HEK293T (cell line): ENCODE data around the gene SLC7A6.

Source experiments
- BHLHE40 ChIP-seq: fragments of 450-650 bp; IDR thresholded peaks from 2 replicates; pipeline ENCODE4 v1.6.1; 2016; ENCODE audit warnings: mild to moderate bottlenecking, moderate library complexity, borderline replicate concordance
- CTBP1 ChIP-seq: fragments of 450-650 bp; IDR thresholded peaks from 2 replicates; pipeline ENCODE4 v1.6.1; 2016; ENCODE audit warnings: borderline replicate concordance
- ELF4 ChIP-seq: fragments of 450-650 bp; IDR thresholded peaks from 2 replicates; pipeline ENCODE4 v1.6.1; 2017; ENCODE audit warnings: antibody characterized with exemption
- FOXA1 ChIP-seq: fragments of 450-650 bp; IDR thresholded peaks from 2 replicates; pipeline ENCODE4 v1.6.1; 2016; ENCODE audit warnings: mild to moderate bottlenecking
- FOXM1 ChIP-seq: fragments of 450-650 bp; IDR thresholded peaks from 2 replicates; pipeline ENCODE4 v1.6.1; 2017; ENCODE audit warnings: mild to moderate bottlenecking, borderline replicate concordance
- HDGF ChIP-seq: fragments of 450-650 bp; IDR thresholded peaks from 2 replicates; pipeline ENCODE4 v1.6.1; 2017; ENCODE audit warnings: antibody characterized with exemption, borderline replicate concordance
- L3MBTL2 ChIP-seq: fragments of 450-650 bp; conservative IDR thresholded peaks from 2 replicates; pipeline ENCODE4 v1.6.1; 2016; ENCODE audit warnings: mild to moderate bottlenecking
- LEF1 ChIP-seq: fragments of 450-650 bp; IDR thresholded peaks from 2 replicates; pipeline ENCODE4 v1.6.1; 2017; ENCODE audit warnings: mild to moderate bottlenecking, borderline replicate concordance
- NFRKB ChIP-seq: fragments of 450-650 bp; IDR thresholded peaks from 2 replicates; pipeline ENCODE4 v1.6.1; 2016; ENCODE audit warnings: mild to moderate bottlenecking, moderate library complexity
- PKNOX1 ChIP-seq: fragments of 450-650 bp; IDR thresholded peaks from 2 replicates; pipeline ENCODE4 v1.6.1; 2016
- SP1 ChIP-seq: fragments of 450-650 bp; IDR thresholded peaks from 2 replicates; pipeline ENCODE4 v1.6.1; 2017
- ZNF384 ChIP-seq: fragments of 450-650 bp; IDR thresholded peaks from 2 replicates; pipeline ENCODE4 v1.6.1; 2016

- TF ChIP-seq BHLHE40 (no peak), PKNOX1 (peak; percentile 97), FOXA1 (no peak), ELF4 (no peak), FOXM1 (no peak), SP1 (no peak), ZNF384 (no peak), L3MBTL2 (peak; percentile 88), LEF1 (no peak), HDGF (no peak), NFRKB (no peak), CTBP1 (no peak)
These were observed 26.9 kb upstream of the SLC7A6 start for GRCh38 chr16:68237243-68238028.
